GM12874 (cell line): Measurements from ENCODE around the gene AOAH.

Source experiments
- TF ChIP-seq, protein P1 (sequence below): IDR thresholded peaks from 2 replicates; pipeline ENCODE4 v1.5.1; 2011; ENCODE audit warnings: low read depth, mild to moderate bottlenecking, control low read depth, low read length, moderate library complexity; ENCODE audit not compliant: insufficient read depth

The AOAH gene

GRCh38 chr7:36637417-36637816 is 86.9 kb downstream of the AOAH start:
- TF ChIP-seq, protein P1, sequence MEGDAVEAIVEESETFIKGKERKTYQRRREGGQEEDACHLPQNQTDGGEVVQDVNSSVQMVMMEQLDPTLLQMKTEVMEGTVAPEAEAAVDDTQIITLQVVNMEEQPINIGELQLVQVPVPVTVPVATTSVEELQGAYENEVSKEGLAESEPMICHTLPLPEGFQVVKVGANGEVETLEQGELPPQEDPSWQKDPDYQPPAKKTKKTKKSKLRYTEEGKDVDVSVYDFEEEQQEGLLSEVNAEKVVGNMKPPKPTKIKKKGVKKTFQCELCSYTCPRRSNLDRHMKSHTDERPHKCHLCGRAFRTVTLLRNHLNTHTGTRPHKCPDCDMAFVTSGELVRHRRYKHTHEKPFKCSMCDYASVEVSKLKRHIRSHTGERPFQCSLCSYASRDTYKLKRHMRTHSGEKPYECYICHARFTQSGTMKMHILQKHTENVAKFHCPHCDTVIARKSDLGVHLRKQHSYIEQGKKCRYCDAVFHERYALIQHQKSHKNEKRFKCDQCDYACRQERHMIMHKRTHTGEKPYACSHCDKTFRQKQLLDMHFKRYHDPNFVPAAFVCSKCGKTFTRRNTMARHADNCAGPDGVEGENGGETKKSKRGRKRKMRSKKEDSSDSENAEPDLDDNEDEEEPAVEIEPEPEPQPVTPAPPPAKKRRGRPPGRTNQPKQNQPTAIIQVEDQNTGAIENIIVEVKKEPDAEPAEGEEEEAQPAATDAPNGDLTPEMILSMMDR: no peak

DNA sequence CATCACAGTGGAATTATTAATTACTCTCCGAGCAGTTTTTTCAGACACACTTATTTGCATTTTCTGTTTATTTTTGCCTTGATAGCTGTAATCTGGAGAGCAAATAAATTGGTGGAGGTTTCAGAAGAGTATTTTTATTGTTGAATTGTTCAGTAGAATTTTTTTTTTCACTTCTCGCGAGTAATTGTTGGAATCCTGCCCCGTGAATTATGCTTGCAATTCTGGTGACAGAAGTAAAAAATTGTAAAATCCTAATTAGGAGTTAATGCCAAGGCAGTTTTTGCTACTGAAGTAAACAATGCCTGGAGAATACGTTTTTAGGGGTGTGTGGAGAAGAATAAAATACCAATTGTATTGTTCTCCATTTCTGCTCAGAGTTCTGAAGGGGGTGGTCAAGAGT is 88.2 kb downstream of the AOAH start:
- TF ChIP-seq, protein P1: no peak

- TF ChIP-seq, protein P1: no peak
Observed at GRCh38 chr7:36635091-36635490, 89.2 kb downstream of the AOAH start.

GRCh38 chr7:36633377-36633776 is 90.9 kb downstream of the AOAH start:
- TF ChIP-seq, protein P1: no peak

DNA sequence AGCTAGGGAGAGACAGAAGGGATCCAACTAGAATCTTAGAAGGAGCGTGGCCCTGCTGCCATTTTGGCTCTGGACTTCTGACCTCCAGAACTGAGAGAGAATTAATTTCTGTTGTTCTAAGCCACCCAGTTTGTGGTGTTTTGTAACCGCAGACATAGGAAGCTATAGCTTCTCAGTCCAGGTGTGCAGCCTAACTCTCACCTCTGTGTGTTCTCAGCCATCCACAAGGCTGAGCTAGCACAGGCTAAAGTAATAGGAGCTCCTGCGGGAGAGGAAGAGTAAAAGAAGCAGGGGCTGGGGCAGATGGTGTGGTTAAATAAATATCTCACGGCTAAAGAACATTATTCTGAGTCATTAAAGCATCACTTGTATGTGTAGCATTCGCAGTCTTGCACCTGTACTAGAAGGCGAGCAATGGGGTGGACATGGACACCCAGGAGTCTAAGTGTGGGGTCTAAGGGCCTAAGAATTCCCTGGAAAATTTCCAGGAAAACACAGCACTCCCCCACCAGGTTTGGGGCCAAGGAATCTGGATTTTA is 94.1 kb downstream of the AOAH start:
- TF ChIP-seq, protein P1: no peak

- TF ChIP-seq, protein P1: no peak
Observed at GRCh38 chr7:36629351-36629750, 94.9 kb downstream of the AOAH start.

DNA sequence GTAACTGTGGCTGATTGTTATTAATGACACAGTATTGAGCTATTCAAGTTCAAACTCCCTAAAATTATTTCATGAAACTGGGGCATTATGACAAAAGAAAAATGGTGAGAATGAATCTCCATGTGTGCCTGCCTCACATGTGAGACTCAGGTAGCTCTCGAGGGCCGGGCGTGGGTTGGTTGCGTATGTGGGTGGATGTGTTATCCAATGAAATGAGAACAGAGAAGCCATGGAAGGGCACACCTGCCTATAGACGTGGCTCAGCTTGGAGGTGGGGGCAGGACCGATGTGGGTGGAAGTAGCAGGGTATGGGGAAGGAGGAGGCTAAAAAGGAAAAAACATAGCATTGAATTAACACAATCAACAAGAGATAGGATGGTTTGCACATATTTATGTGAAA is 96.5 kb downstream of the AOAH start:
- TF ChIP-seq, protein P1: no peak
